H7 (cell line): ENCODE measurements around the gene SUPT3H. TPM values are rescaled to one million over a fixed set of nuclear protein-coding genes. Genes with fewer than 3 reads are reported as not detected.
"Not testable (repeated sequence)": the region's sequence is repeated elsewhere in the genome, so short reads cannot be mapped to it uniquely, and the experiment has no call there.

Experiments
- DNase-seq: peaks from one replicate; pipeline ENCODE4 v3.0.0; 2012
- H3K27me3 ChIP-seq: 2 replicates; pipeline ENCODE4 v1.6.0; 2011; ENCODE audit warnings: mild to moderate bottlenecking, low read length; ENCODE audit not compliant: control insufficient read depth, insufficient read depth
- H3K36me3 ChIP-seq: replicated peaks from 2 replicates; pipeline ENCODE4 v1.5.1; 2011; ENCODE audit warnings: low read length; ENCODE audit not compliant: control insufficient read depth, insufficient read depth
- H3K4me3 ChIP-seq: 2 replicates; pipeline ENCODE4 v1.5.1; 2011; ENCODE audit warnings: low read depth, mild to moderate bottlenecking, control low read depth, low read length, moderate library complexity; ENCODE audit not compliant: insufficient read depth
- total RNA-seq: library from RNA; depleted of rRNA; stranded (reverse); fragments of >200 nt; shearing (Covaris generic); gene quantifications from 2 replicates; pipeline ENCODE4 v1.2.3, GENCODE V29; 2014

The SUPT3H gene
- total RNA-seq, 1 experiment from 2014 or later = 13.3 TPM

GRCh38 chr6:44865184-44865583, 512.5 kb downstream of the SUPT3H start:
- not testable (repeated sequence) for H3K27me3 ChIP-seq, H3K36me3 ChIP-seq, DNase-seq, H3K4me3 ChIP-seq

GRCh38 chr6:44859901-44860410, 517.8 kb downstream of the SUPT3H start:
- H3K36me3 ChIP-seq = no peaks in the 10 kb centered on the region
- H3K4me3 ChIP-seq = no peak overlapping the region
- H3K27me3 ChIP-seq = no peaks in the 10 kb centered on the region
- no peak for DNase-seq

- Histone ChIP-seq H3K4me3 (no peak overlapping the region), H3K27me3 (no peaks in the 10 kb centered on the region), H3K36me3 (no peaks in the 10 kb centered on the region)
- no peak for DNase-seq
Observed at GRCh38 chr6:44858998-44859397, 518.7 kb downstream of the SUPT3H start.

- DNase-seq = no peak
- no peaks in the 10 kb centered on the region for H3K27me3 ChIP-seq
- no peaks in the 10 kb centered on the region for H3K36me3 ChIP-seq
- no peak overlapping the region for H3K4me3 ChIP-seq
Observed at GRCh38 chr6:44856479-44856878, 521.3 kb downstream of the SUPT3H start.

GRCh38 chr6:44855562-44856411, 521.9 kb downstream of the SUPT3H start:
- H3K36me3 ChIP-seq = no peaks in the 10 kb centered on the region
- no peak overlapping the region for H3K4me3 ChIP-seq
- H3K27me3 ChIP-seq = no peaks in the 10 kb centered on the region
- DNase-seq = no peak

GRCh38 chr6:44854712-44855443, 522.9 kb downstream of the SUPT3H start:
- Histone ChIP-seq H3K4me3 (no peak overlapping the region), H3K36me3 (no peaks in the 10 kb centered on the region), H3K27me3 (no peaks in the 10 kb centered on the region)
- no peak for DNase-seq

- DNase-seq = no peak
- Histone ChIP-seq H3K4me3 (no peak overlapping the region), H3K27me3 (no peaks in the 10 kb centered on the region)
Observed at GRCh38 chr6:44851176-44851575, 526.6 kb downstream of the SUPT3H start.

GRCh38 chr6:44850312-44850711, 527.4 kb downstream of the SUPT3H start:
- Histone ChIP-seq H3K36me3 (no peaks in the 10 kb centered on the region), H3K4me3 (no peak overlapping the region), H3K27me3 (no peaks in the 10 kb centered on the region)
- no peak for DNase-seq

More at GRCh38 chr6:44851176-44851575, 526.6 kb downstream of the SUPT3H start:
- H3K36me3 ChIP-seq = no peaks in the 10 kb centered on the region

GRCh38 chr6:44849806-44850205, 527.9 kb downstream of the SUPT3H start:
- H3K27me3 ChIP-seq = no peaks in the 10 kb centered on the region
- no peak overlapping the region for H3K4me3 ChIP-seq
- DNase-seq = no peak
- no peaks in the 10 kb centered on the region for H3K36me3 ChIP-seq

GRCh38 chr6:44843734-44844133, 534.0 kb downstream of the SUPT3H start:
- Histone ChIP-seq H3K36me3 (no peaks in the 10 kb centered on the region), H3K4me3 (no peak overlapping the region), H3K27me3 (no peaks in the 10 kb centered on the region)
- DNase-seq = no peak

GRCh38 chr6:44842616-44843015, 535.1 kb downstream of the SUPT3H start:
- no peak overlapping the region for H3K4me3 ChIP-seq
- no peak for DNase-seq
- H3K36me3 ChIP-seq = no peaks in the 10 kb centered on the region
- no peaks in the 10 kb centered on the region for H3K27me3 ChIP-seq

GRCh38 chr6:44841829-44842228, 535.9 kb downstream of the SUPT3H start:
- Histone ChIP-seq H3K27me3 (no peaks in the 10 kb centered on the region), H3K36me3 (no peaks in the 10 kb centered on the region), H3K4me3 (no peak overlapping the region)
- no peak for DNase-seq

- Histone ChIP-seq H3K4me3 (no peak overlapping the region), H3K27me3 (no peaks in the 10 kb centered on the region), H3K36me3 (no peaks in the 10 kb centered on the region)
- no peak for DNase-seq
Observed at GRCh38 chr6:44837741-44838140, 540.0 kb downstream of the SUPT3H start.

- Histone ChIP-seq H3K4me3 (no peak overlapping the region), H3K27me3 (no peaks in the 10 kb centered on the region), H3K36me3 (no peaks in the 10 kb centered on the region)
- DNase-seq = no peak
Observed at GRCh38 chr6:44837255-44837654, 540.5 kb downstream of the SUPT3H start.

- DNase-seq = no peak
- Histone ChIP-seq H3K36me3 (no peaks in the 10 kb centered on the region), H3K4me3 (no peak overlapping the region), H3K27me3 (no peaks in the 10 kb centered on the region)
Observed at GRCh38 chr6:44833248-44833647, 544.5 kb downstream of the SUPT3H start.
